ENCODE data around the gene ARHGEF9. TPM values are rescaled to one million over a fixed set of nuclear protein-coding genes. Genes with fewer than 3 reads are reported as not detected.

Gene ARHGEF9
- 0.68 TPM for polyA plus RNA-seq (2012; ENCODE audit: insufficient read length, low read depth)

GRCh38 chrX:63784902-63785707 lies at the start of gene ARHGEF9:
Gene ARHGEF9, minus strand, starts transcription at chrX:63785214. Its CDS starts 69 bp downstream, at chrX:63785145.
- TF ChIP-seq, protein P1, sequence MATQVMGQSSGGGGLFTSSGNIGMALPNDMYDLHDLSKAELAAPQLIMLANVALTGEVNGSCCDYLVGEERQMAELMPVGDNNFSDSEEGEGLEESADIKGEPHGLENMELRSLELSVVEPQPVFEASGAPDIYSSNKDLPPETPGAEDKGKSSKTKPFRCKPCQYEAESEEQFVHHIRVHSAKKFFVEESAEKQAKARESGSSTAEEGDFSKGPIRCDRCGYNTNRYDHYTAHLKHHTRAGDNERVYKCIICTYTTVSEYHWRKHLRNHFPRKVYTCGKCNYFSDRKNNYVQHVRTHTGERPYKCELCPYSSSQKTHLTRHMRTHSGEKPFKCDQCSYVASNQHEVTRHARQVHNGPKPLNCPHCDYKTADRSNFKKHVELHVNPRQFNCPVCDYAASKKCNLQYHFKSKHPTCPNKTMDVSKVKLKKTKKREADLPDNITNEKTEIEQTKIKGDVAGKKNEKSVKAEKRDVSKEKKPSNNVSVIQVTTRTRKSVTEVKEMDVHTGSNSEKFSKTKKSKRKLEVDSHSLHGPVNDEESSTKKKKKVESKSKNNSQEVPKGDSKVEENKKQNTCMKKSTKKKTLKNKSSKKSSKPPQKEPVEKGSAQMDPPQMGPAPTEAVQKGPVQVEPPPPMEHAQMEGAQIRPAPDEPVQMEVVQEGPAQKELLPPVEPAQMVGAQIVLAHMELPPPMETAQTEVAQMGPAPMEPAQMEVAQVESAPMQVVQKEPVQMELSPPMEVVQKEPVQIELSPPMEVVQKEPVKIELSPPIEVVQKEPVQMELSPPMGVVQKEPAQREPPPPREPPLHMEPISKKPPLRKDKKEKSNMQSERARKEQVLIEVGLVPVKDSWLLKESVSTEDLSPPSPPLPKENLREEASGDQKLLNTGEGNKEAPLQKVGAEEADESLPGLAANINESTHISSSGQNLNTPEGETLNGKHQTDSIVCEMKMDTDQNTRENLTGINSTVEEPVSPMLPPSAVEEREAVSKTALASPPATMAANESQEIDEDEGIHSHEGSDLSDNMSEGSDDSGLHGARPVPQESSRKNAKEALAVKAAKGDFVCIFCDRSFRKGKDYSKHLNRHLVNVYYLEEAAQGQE (IDR thresholded peaks at IDR 0.05; ENCODE audit: insufficient read depth in 1 of 2, low read depth in 2 of 2, low read length in 2 of 2) = no peak
- TF ChIP-seq POLR2AphosphoS5 (IDR thresholded peaks at IDR 0.05; ENCODE audit: low read depth, low read length) (no peak), SIN3A (IDR thresholded peaks at IDR 0.05; ENCODE audit: borderline replicate concordance, insufficient read depth, low read length) (no peak), FOXP2 (optimal IDR thresholded peaks at IDR 0.05; ENCODE audit: borderline replicate concordance, extremely low read depth, extremely low read length, insufficient read depth) (no peak), TAF1 (IDR thresholded peaks at IDR 0.05; ENCODE audit: borderline replicate concordance, insufficient read depth, low read length) (no peak)

GRCh38 chrX:63818156-63818555 lies 33.1 kb upstream of the ARHGEF9 start:
- TF ChIP-seq TAF1 (IDR thresholded peaks at IDR 0.05; ENCODE audit: borderline replicate concordance, insufficient read depth, low read length) (no peak), POLR2AphosphoS5 (IDR thresholded peaks at IDR 0.05; ENCODE audit: low read depth, low read length) (no peak), SIN3A (IDR thresholded peaks at IDR 0.05; ENCODE audit: borderline replicate concordance, insufficient read depth, low read length) (no peak), FOXP2 (optimal IDR thresholded peaks at IDR 0.05; ENCODE audit: borderline replicate concordance, extremely low read depth, extremely low read length, insufficient read depth) (no peak)
- TF ChIP-seq, protein P1 (IDR thresholded peaks at IDR 0.05; ENCODE audit: insufficient read depth in 1 of 2, low read depth in 2 of 2, low read length in 2 of 2) = no peak

GRCh38 chrX:63817696-63818095 lies 32.7 kb upstream of the ARHGEF9 start:
- TF ChIP-seq, protein P1 (IDR thresholded peaks at IDR 0.05; ENCODE audit: insufficient read depth in 1 of 2, low read depth in 2 of 2, low read length in 2 of 2) = no peak
- no peak for TF ChIP-seq TAF1 (IDR thresholded peaks at IDR 0.05; ENCODE audit: borderline replicate concordance, insufficient read depth, low read length)
- no peak for TF ChIP-seq SIN3A (IDR thresholded peaks at IDR 0.05; ENCODE audit: borderline replicate concordance, insufficient read depth, low read length)
- TF ChIP-seq FOXP2 (optimal IDR thresholded peaks at IDR 0.05; ENCODE audit: borderline replicate concordance, extremely low read depth, extremely low read length, insufficient read depth) = no peak
- no peak for TF ChIP-seq POLR2AphosphoS5 (IDR thresholded peaks at IDR 0.05; ENCODE audit: low read depth, low read length)

- TF ChIP-seq TAF1 (IDR thresholded peaks at IDR 0.05; ENCODE audit: borderline replicate concordance, insufficient read depth, low read length) (no peak), SIN3A (IDR thresholded peaks at IDR 0.05; ENCODE audit: borderline replicate concordance, insufficient read depth, low read length) (no peak), POLR2AphosphoS5 (IDR thresholded peaks at IDR 0.05; ENCODE audit: low read depth, low read length) (no peak), FOXP2 (optimal IDR thresholded peaks at IDR 0.05; ENCODE audit: borderline replicate concordance, extremely low read depth, extremely low read length, insufficient read depth) (no peak)
- TF ChIP-seq, protein P1 (IDR thresholded peaks at IDR 0.05; ENCODE audit: insufficient read depth in 1 of 2, low read depth in 2 of 2, low read length in 2 of 2) = no peak
Observed at GRCh38 chrX:63812823-63813222, 27.8 kb upstream of the ARHGEF9 start.
